ENCODE data around the gene NOL8.
A peak's percentile ranks its signal among the peaks of the same experiment; 100 is the strongest.

The NOL8 gene

GRCh38 chr9:92333282-92333634 is 8.1 kb upstream of the NOL8 start:
- TF ChIP-seq, protein P1, sequence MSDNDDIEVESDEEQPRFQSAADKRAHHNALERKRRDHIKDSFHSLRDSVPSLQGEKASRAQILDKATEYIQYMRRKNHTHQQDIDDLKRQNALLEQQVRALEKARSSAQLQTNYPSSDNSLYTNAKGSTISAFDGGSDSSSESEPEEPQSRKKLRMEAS (IDR thresholded peaks at IDR 0.05): no peak
- TF ChIP-seq CEBPB (IDR thresholded peaks at IDR 0.05) (no peak), FOXM1 (IDR thresholded peaks at IDR 0.05; ENCODE audit: borderline replicate concordance, low read depth) (no peak), EP300 (IDR thresholded peaks at IDR 0.05; ENCODE audit: borderline replicate concordance) (no peak), USF1 (IDR thresholded peaks at IDR 0.05) (no peak), EGR1 (IDR thresholded peaks at IDR 0.05) (no peak), ZBTB7A (IDR thresholded peaks at IDR 0.05; ENCODE audit: low read depth) (no peak), RAD21 (IDR thresholded peaks at IDR 0.05; ENCODE audit: low read depth) (no peak), TAF1 (IDR thresholded peaks at IDR 0.05; ENCODE audit: low read depth) (no peak), TEAD4 (IDR thresholded peaks at IDR 0.05) (no peak), TCF12 (IDR thresholded peaks at IDR 0.05; ENCODE audit: low read depth) (no peak)

GRCh38 chr9:92332577-92333281 is 7.6 kb upstream of the NOL8 start:
- no peak for TF ChIP-seq CEBPB (IDR thresholded peaks at IDR 0.05)
- TF ChIP-seq NFIC (IDR thresholded peaks at IDR 0.05): no peak
- TF ChIP-seq ZBTB7A (IDR thresholded peaks at IDR 0.05; ENCODE audit: low read depth): no peak
- no peak for TF ChIP-seq YY1 (IDR thresholded peaks at IDR 0.05; ENCODE audit: low read depth)
- TF ChIP-seq TAF1 (IDR thresholded peaks at IDR 0.05; ENCODE audit: low read depth): no peak
- TF ChIP-seq TEAD4 (IDR thresholded peaks at IDR 0.05): no peak
- no peak for TF ChIP-seq TCF12 (IDR thresholded peaks at IDR 0.05; ENCODE audit: low read depth)
- TF ChIP-seq EGR1 (IDR thresholded peaks at IDR 0.05): no peak
- TF ChIP-seq CREB1 (IDR thresholded peaks at IDR 0.05; ENCODE audit: low read depth): no peak
- no peak for TF ChIP-seq USF1 (IDR thresholded peaks at IDR 0.05)
- TF ChIP-seq, protein P1 (IDR thresholded peaks at IDR 0.05): no peak
- no peak for TF ChIP-seq EP300 (IDR thresholded peaks at IDR 0.05; ENCODE audit: borderline replicate concordance)
- TF ChIP-seq FOXM1 (IDR thresholded peaks at IDR 0.05; ENCODE audit: borderline replicate concordance, low read depth): no peak
- TF ChIP-seq, protein P2, sequence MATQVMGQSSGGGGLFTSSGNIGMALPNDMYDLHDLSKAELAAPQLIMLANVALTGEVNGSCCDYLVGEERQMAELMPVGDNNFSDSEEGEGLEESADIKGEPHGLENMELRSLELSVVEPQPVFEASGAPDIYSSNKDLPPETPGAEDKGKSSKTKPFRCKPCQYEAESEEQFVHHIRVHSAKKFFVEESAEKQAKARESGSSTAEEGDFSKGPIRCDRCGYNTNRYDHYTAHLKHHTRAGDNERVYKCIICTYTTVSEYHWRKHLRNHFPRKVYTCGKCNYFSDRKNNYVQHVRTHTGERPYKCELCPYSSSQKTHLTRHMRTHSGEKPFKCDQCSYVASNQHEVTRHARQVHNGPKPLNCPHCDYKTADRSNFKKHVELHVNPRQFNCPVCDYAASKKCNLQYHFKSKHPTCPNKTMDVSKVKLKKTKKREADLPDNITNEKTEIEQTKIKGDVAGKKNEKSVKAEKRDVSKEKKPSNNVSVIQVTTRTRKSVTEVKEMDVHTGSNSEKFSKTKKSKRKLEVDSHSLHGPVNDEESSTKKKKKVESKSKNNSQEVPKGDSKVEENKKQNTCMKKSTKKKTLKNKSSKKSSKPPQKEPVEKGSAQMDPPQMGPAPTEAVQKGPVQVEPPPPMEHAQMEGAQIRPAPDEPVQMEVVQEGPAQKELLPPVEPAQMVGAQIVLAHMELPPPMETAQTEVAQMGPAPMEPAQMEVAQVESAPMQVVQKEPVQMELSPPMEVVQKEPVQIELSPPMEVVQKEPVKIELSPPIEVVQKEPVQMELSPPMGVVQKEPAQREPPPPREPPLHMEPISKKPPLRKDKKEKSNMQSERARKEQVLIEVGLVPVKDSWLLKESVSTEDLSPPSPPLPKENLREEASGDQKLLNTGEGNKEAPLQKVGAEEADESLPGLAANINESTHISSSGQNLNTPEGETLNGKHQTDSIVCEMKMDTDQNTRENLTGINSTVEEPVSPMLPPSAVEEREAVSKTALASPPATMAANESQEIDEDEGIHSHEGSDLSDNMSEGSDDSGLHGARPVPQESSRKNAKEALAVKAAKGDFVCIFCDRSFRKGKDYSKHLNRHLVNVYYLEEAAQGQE (IDR thresholded peaks at IDR 0.05; ENCODE audit: low read depth): no peak
- TF ChIP-seq RAD21 (IDR thresholded peaks at IDR 0.05; ENCODE audit: low read depth): no peak

- TF ChIP-seq ZBTB7A (IDR thresholded peaks at IDR 0.05; ENCODE audit: low read depth) (no peak), RAD21 (IDR thresholded peaks at IDR 0.05; ENCODE audit: low read depth) (peak; percentile 4; the same call in 1 of the 2 replicates)
Measured at GRCh38 chr9:92328225-92328624, 3.1 kb upstream of the NOL8 start.

DNA sequence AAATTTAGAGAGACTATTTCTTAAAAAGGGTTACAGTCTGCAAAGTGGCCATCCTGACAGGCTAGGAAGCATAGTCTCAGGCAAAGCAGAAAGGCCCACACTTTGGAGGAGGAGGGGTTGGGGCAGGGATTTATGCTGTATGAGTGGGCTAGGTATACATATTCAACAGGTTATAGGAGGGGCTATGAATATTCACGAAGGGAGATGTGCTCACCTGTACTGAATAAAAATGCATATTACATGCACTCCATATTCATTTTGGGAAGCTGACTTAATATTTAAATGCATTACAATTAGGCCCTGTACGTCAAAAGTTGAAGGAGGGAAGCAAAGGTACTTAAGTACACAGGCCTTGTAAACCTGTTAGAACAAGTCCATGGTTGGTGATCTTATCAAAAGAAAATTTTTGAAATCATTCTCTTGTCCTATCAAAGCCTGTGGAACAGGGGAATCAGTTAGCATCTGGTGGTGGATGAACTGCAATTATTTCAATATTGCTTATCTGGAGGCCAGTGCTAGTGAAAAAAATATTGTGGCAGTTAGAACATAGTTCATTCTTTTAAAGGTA is 2.2 kb upstream of the NOL8 start:
- TF ChIP-seq, protein P2 (IDR thresholded peaks at IDR 0.05; ENCODE audit: low read depth): no peak
- TF ChIP-seq EGR1 (IDR thresholded peaks at IDR 0.05): no peak
- TF ChIP-seq RAD21 (IDR thresholded peaks at IDR 0.05; ENCODE audit: low read depth): no peak
- no peak for TF ChIP-seq CREB1 (IDR thresholded peaks at IDR 0.05; ENCODE audit: low read depth)
- TF ChIP-seq YY1 (IDR thresholded peaks at IDR 0.05; ENCODE audit: low read depth): no peak
- TF ChIP-seq USF1 (IDR thresholded peaks at IDR 0.05): no peak
- no peak for TF ChIP-seq TEAD4 (IDR thresholded peaks at IDR 0.05)
- TF ChIP-seq TAF1 (IDR thresholded peaks at IDR 0.05; ENCODE audit: low read depth): no peak
- TF ChIP-seq EP300 (IDR thresholded peaks at IDR 0.05; ENCODE audit: borderline replicate concordance): no peak
- TF ChIP-seq, protein P1 (IDR thresholded peaks at IDR 0.05): no peak
- TF ChIP-seq CEBPB (IDR thresholded peaks at IDR 0.05): no peak
- no peak for TF ChIP-seq FOXM1 (IDR thresholded peaks at IDR 0.05; ENCODE audit: borderline replicate concordance, low read depth)
- no peak for TF ChIP-seq NFIC (IDR thresholded peaks at IDR 0.05)
- TF ChIP-seq ZBTB7A (IDR thresholded peaks at IDR 0.05; ENCODE audit: low read depth): no peak
- no peak for TF ChIP-seq TCF12 (IDR thresholded peaks at IDR 0.05; ENCODE audit: low read depth)

GRCh38 chr9:92325991-92326500 is 896 bp upstream of the NOL8 start:
- TF ChIP-seq EGR1 (IDR thresholded peaks at IDR 0.05) (no peak), USF1 (IDR thresholded peaks at IDR 0.05) (no peak), CEBPB (IDR thresholded peaks at IDR 0.05) (no peak), TCF12 (IDR thresholded peaks at IDR 0.05; ENCODE audit: low read depth) (no peak), NFIC (IDR thresholded peaks at IDR 0.05) (no peak), ZBTB7A (IDR thresholded peaks at IDR 0.05; ENCODE audit: low read depth) (no peak), YY1 (IDR thresholded peaks at IDR 0.05; ENCODE audit: low read depth) (no peak; the same call in 1 of the 2 replicates), TAF1 (IDR thresholded peaks at IDR 0.05; ENCODE audit: low read depth) (no peak), CREB1 (IDR thresholded peaks at IDR 0.05; ENCODE audit: low read depth) (no peak), RAD21 (IDR thresholded peaks at IDR 0.05; ENCODE audit: low read depth) (no peak), FOXM1 (IDR thresholded peaks at IDR 0.05; ENCODE audit: borderline replicate concordance, low read depth) (no peak), TEAD4 (IDR thresholded peaks at IDR 0.05) (no peak), EP300 (IDR thresholded peaks at IDR 0.05; ENCODE audit: borderline replicate concordance) (no peak)
- TF ChIP-seq, protein P1 (IDR thresholded peaks at IDR 0.05): no peak
- TF ChIP-seq, protein P2 (IDR thresholded peaks at IDR 0.05; ENCODE audit: low read depth): no peak

Data from Ishikawa (cell line).